ENCODE measurements around the gene UNK. TPM values are rescaled to one million over a fixed set of nuclear protein-coding genes. Genes with fewer than 3 reads are reported as not detected.

The UNK gene
- total and polyA plus RNA-seq, 9 of the 15 experiments (the other 6 are each of a cell fraction or from before 2014, with no cell fraction given), result 12.8 to 38.6 (median 24.8) TPM

DNA sequence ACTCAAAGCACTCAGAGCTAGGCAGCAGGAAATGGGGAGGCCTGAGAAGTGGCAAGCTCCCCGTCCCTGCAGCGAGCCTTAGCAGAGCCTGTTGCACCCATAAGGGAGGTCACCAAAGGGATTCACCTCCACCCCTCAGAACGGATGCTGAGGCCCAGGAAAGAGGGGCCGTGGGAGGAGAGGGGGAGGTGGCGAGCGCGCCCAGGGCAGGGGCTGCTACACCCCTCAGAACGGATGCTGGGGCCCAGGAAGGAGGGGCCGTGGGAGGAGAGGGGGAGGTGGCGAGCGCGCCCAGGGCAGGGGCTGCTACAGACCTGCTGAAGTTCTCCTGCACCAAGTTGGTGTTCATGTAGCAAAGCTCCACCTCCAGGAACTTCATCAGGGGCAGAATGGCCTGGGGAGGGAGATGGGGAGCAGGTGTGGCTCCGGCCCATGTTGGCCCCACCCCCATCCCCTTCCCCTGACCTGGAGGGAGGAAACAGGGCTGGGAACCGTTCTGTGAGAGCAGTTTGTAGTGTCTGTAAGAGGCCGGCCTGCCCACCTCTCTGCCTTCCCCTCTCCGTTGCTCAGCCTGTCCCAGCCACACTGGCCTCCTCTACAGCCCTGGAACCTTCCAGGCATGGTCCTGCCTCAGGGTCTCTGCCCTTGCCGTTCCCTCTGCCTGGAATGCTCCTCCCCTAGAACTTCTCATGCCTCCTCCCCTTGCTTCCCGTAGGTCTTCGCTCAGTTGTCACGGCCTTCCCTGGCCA, 48.2 kb downstream of the UNK start (continued):
- TF ChIP-seq, protein P1, sequence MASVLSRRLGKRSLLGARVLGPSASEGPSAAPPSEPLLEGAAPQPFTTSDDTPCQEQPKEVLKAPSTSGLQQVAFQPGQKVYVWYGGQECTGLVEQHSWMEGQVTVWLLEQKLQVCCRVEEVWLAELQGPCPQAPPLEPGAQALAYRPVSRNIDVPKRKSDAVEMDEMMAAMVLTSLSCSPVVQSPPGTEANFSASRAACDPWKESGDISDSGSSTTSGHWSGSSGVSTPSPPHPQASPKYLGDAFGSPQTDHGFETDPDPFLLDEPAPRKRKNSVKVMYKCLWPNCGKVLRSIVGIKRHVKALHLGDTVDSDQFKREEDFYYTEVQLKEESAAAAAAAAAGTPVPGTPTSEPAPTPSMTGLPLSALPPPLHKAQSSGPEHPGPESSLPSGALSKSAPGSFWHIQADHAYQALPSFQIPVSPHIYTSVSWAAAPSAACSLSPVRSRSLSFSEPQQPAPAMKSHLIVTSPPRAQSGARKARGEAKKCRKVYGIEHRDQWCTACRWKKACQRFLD (CRISPR knock-in tag; IDR thresholded peaks at IDR 0.05), result no peak
- TF ChIP-seq, protein P2, sequence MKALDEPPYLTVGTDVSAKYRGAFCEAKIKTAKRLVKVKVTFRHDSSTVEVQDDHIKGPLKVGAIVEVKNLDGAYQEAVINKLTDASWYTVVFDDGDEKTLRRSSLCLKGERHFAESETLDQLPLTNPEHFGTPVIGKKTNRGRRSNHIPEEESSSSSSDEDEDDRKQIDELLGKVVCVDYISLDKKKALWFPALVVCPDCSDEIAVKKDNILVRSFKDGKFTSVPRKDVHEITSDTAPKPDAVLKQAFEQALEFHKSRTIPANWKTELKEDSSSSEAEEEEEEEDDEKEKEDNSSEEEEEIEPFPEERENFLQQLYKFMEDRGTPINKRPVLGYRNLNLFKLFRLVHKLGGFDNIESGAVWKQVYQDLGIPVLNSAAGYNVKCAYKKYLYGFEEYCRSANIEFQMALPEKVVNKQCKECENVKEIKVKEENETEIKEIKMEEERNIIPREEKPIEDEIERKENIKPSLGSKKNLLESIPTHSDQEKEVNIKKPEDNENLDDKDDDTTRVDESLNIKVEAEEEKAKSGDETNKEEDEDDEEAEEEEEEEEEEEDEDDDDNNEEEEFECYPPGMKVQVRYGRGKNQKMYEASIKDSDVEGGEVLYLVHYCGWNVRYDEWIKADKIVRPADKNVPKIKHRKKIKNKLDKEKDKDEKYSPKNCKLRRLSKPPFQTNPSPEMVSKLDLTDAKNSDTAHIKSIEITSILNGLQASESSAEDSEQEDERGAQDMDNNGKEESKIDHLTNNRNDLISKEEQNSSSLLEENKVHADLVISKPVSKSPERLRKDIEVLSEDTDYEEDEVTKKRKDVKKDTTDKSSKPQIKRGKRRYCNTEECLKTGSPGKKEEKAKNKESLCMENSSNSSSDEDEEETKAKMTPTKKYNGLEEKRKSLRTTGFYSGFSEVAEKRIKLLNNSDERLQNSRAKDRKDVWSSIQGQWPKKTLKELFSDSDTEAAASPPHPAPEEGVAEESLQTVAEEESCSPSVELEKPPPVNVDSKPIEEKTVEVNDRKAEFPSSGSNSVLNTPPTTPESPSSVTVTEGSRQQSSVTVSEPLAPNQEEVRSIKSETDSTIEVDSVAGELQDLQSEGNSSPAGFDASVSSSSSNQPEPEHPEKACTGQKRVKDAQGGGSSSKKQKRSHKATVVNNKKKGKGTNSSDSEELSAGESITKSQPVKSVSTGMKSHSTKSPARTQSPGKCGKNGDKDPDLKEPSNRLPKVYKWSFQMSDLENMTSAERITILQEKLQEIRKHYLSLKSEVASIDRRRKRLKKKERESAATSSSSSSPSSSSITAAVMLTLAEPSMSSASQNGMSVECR (CRISPR knock-in tag; IDR thresholded peaks at IDR 0.05), result no peak
- no peak for TF ChIP-seq ATF1 (CRISPR knock-in tag; IDR thresholded peaks at IDR 0.05)
- no peak for TF ChIP-seq ATF1 (tag; IDR thresholded peaks at IDR 0.05)
- TF ChIP-seq, protein P3, sequence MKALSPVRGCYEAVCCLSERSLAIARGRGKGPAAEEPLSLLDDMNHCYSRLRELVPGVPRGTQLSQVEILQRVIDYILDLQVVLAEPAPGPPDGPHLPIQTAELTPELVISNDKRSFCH (CRISPR knock-in tag; IDR thresholded peaks at IDR 0.05), result no peak
- TF ChIP-seq, protein P3 (tag; IDR thresholded peaks at IDR 0.05), result no peak
- TF ChIP-seq NCOA6 (IDR thresholded peaks at IDR 0.05), result no peak
- TF ChIP-seq, protein P4, sequence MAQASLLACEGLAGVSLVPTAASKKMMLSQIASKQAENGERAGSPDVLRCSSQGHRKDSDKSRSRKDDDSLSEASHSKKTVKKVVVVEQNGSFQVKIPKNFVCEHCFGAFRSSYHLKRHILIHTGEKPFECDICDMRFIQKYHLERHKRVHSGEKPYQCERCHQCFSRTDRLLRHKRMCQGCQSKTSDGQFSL (CRISPR knock-in tag; IDR thresholded peaks at IDR 0.05), result no peak
- TF ChIP-seq, protein P4 (tag; IDR thresholded peaks at IDR 0.05), result no peak
